ENCODE results near the gene LAG3.

- TF ChIP-seq, protein P1, sequence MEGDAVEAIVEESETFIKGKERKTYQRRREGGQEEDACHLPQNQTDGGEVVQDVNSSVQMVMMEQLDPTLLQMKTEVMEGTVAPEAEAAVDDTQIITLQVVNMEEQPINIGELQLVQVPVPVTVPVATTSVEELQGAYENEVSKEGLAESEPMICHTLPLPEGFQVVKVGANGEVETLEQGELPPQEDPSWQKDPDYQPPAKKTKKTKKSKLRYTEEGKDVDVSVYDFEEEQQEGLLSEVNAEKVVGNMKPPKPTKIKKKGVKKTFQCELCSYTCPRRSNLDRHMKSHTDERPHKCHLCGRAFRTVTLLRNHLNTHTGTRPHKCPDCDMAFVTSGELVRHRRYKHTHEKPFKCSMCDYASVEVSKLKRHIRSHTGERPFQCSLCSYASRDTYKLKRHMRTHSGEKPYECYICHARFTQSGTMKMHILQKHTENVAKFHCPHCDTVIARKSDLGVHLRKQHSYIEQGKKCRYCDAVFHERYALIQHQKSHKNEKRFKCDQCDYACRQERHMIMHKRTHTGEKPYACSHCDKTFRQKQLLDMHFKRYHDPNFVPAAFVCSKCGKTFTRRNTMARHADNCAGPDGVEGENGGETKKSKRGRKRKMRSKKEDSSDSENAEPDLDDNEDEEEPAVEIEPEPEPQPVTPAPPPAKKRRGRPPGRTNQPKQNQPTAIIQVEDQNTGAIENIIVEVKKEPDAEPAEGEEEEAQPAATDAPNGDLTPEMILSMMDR (IDR thresholded peaks at IDR 0.05), result no peak
- no peak for TF ChIP-seq POLR2A (IDR thresholded peaks at IDR 0.05)
Measured at GRCh38 chr12:6722863-6723262, 49.5 kb upstream of the LAG3 start.
